Lung (tissue), 12 donors: Measurements from ENCODE around the gene CDC14C. TPM values are rescaled to one million over a fixed set of nuclear protein-coding genes. Genes with fewer than 3 reads are reported as not detected.

ENCODE experiments used
- ATAC-seq: fragments of 200-7000 bp; cut with Tn5 transposase; one replicate; pipeline ENCODE4 v1.9.1; 2020; ENCODE audit warnings: moderate number of reproducible peaks; ENCODE audit not compliant: insufficient read depth, low FRiP score
- DNase-seq, 3 donors: peaks; one replicate each; pipeline ENCODE4 v3.0.0-alpha.2; 2013 to 2017
- H3K27ac ChIP-seq, 2 donors: one replicate each; pipeline ENCODE4 v1.5.1; 2013; ENCODE audit warnings: mild to moderate bottlenecking in 2 of 2, moderate library complexity in 2 of 2, control low read depth in 1 of 2, inconsistent platforms in 1 of 2, low read depth in 1 of 2, low read length in 1 of 2
- H3K27me3 ChIP-seq, 3 donors: one replicate each; pipeline ENCODE4 v1.5.1; 2013; ENCODE audit warnings: low read length in 2 of 3; ENCODE audit not compliant: control insufficient read depth in 3 of 3, insufficient read depth in 3 of 3
- H3K36me3 ChIP-seq, 4 donors: one replicate each; pipeline ENCODE4 v1.5.1; 2013; ENCODE audit warnings: low read length in 4 of 4, mild to moderate bottlenecking in 1 of 4, moderate library complexity in 1 of 4; ENCODE audit not compliant: control insufficient read depth in 4 of 4, insufficient read depth in 4 of 4
- H3K4me1 ChIP-seq, 5 donors: one replicate each; pipeline ENCODE4 v1.5.1; 2013; ENCODE audit warnings: low read length in 5 of 5, mild to moderate bottlenecking in 2 of 5, moderate library complexity in 1 of 5; ENCODE audit not compliant: control insufficient read depth in 5 of 5, insufficient read depth in 5 of 5
- H3K4me3 ChIP-seq: one replicate; pipeline ENCODE4 v1.5.1; 2013; ENCODE audit warnings: mild to moderate bottlenecking, control low read depth, moderate library complexity
- H3K9ac ChIP-seq, 2 donors: one replicate each; pipeline ENCODE4 v1.5.1; 2013; ENCODE audit warnings: low read length in 2 of 2, control low read depth in 1 of 2; ENCODE audit not compliant: insufficient read depth in 1 of 2
- H3K9me3 ChIP-seq, 4 donors: one replicate each; pipeline ENCODE4 v1.5.1; 2013; ENCODE audit warnings: low read length in 3 of 4, mild to moderate bottlenecking in 1 of 4, moderate library complexity in 1 of 4; ENCODE audit not compliant: control insufficient read depth in 4 of 4, insufficient read depth in 3 of 4
- WGBS, 2 donors: extraction: QIAGEN DNeasy Blood & Tissue Kit; methylation state at CpG; one replicate each; pipeline ENCODE4 v1.1.7; 2013; 5-methylcytosine and 5-hydroxymethylcytosine counted together
- polyA plus RNA-seq, 2 donors: library from polyadenylated mRNA; stranded (reverse); fragments of 200-250 nt; gene quantifications; one replicate each; pipeline ENCODE4 v1.2.1, GENCODE V29; 2013
- total RNA-seq, 2 donors: library from RNA; depleted of rRNA in 1 of 2; stranded (reverse); fragments of >200 nt in 1 of 2; gene quantifications; one replicate each; pipeline ENCODE4 v1.2.1, GENCODE V29; 2014 to 2021
- TF ChIP-seq, protein P1 (sequence below): IDR thresholded peaks from 2 replicates; pipeline ENCODE4 v1.5.1; 2012; ENCODE audit warnings: mild to moderate bottlenecking; ENCODE audit errors: control extremely low read depth, extremely low read depth
- donor health status: control.
- donor health status: control.
- donor health status: Bipolar disorder and iron deficiency.
- donor health status: healthy.
- donor health status: DM: yes; HTN: yes; CAD: no.

CDC14C gene
- total and polyA plus RNA-seq, 4 donors, result not detected

- no peaks in the 10 kb centered on the region for H3K36me3 ChIP-seq
- no peak overlapping the region for H3K27ac ChIP-seq
- DNase-seq (no peak), ATAC-seq (no peak)
- no peaks in the 10 kb centered on the region for H3K9me3 ChIP-seq
- TF ChIP-seq, protein P1, sequence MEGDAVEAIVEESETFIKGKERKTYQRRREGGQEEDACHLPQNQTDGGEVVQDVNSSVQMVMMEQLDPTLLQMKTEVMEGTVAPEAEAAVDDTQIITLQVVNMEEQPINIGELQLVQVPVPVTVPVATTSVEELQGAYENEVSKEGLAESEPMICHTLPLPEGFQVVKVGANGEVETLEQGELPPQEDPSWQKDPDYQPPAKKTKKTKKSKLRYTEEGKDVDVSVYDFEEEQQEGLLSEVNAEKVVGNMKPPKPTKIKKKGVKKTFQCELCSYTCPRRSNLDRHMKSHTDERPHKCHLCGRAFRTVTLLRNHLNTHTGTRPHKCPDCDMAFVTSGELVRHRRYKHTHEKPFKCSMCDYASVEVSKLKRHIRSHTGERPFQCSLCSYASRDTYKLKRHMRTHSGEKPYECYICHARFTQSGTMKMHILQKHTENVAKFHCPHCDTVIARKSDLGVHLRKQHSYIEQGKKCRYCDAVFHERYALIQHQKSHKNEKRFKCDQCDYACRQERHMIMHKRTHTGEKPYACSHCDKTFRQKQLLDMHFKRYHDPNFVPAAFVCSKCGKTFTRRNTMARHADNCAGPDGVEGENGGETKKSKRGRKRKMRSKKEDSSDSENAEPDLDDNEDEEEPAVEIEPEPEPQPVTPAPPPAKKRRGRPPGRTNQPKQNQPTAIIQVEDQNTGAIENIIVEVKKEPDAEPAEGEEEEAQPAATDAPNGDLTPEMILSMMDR, result no peak
- no peak overlapping the region for H3K9ac ChIP-seq
- 75 to 82% methylated on average over 5 of the region's 5 CpGs for WGBS, 2 donors
- no peaks in the 10 kb centered on the region for H3K27me3 ChIP-seq
- H3K4me3 ChIP-seq, result no peak overlapping the region
- H3K4me1 ChIP-seq, result no peaks in the 10 kb centered on the region
These were observed 52.5 kb downstream of the CDC14C start for GRCh38 chr7:48976850-48977249.
